ENCODE data around the gene MRM2.

The MRM2 gene

GRCh38 chr7:2224934-2225333 lies 17.1 kb downstream of the MRM2 start:
- no peak for DNase-seq (ENCODE audit: low read depth, low spot score)
- no peak for TF ChIP-seq CTCF (IDR thresholded peaks at IDR 0.05; ENCODE audit: insufficient read depth, low read length, missing control alignments)
- POLR2A ChIA-PET = no interaction called here
- no peak overlapping the region for H3K4me3 ChIP-seq (ENCODE audit: low read depth, low read length)
- CTCF ChIA-PET = interaction anchor here (0.9 kb wide), 1 partner anchor 17 kb away, joined by 3 read pairs; no protein-coding TSS in a partner anchor

DNA sequence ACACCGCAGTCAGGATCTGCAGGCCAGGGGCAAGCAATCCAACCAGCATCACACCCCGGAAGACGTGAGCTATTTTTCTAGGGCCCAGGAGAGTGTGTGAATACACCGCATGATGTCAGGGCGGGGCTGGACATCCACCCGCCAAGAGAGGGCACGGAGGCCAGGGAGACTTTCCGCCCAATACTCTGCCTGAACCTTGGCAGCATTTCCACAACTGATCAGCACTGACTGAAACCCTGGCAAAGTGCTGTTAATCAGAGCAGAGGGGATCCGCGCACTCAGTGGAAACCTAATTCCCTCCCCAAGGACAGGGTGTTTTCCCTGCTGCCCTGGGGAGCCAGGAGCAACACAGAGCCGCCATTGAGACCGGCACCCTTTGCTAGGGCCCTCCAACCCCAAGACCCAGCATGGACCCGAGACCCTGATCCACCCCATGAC lies 17.5 kb downstream of the MRM2 start:
- TF ChIP-seq CTCF (IDR thresholded peaks at IDR 0.05; ENCODE audit: insufficient read depth, low read length, missing control alignments) = no peak
- H3K4me3 ChIP-seq (ENCODE audit: low read depth, low read length) = no peak overlapping the region
- ChIA-PET CTCF (interaction anchor here (0.9 to 1.7 kb wide), 3 partner anchors 15 to 120 kb away, joined by 3 to 4 read pairs (median 3); no protein-coding TSS in a partner anchor), POLR2A (no interaction called here)
- DNase-seq (ENCODE audit: low read depth, low spot score) = no peak

DNA sequence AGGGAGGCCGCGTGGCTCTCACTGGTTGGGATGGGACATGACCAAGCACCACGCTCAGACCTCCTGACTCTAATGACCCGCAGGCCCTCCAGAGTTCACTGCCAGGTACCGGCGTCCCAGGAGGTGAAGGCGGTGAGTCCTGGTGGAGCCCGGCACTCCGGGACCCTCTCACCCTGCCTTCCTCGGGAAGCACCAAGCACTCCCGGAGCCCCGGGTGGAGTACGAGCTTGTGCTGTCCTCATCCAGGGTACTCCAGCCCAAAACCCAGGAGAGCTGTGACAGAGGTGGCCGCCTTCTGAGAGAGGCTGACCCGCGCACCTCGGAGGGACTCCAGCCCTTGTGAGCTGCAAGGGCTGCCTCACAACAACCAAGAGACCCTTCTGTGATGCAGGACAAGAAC lies 18.7 kb downstream of the MRM2 start:
- no peak overlapping the region for H3K4me3 ChIP-seq (ENCODE audit: low read depth, low read length)
- CTCF ChIA-PET = interaction anchor here (0.7 to 1.7 kb wide), 4 partner anchors 13 to 158 kb away, joined by 3 to 4 read pairs (median 4); no protein-coding TSS in a partner anchor
- no peak for DNase-seq (ENCODE audit: low read depth, low spot score)
- TF ChIP-seq CTCF (IDR thresholded peaks at IDR 0.05; ENCODE audit: insufficient read depth, low read length, missing control alignments) = no peak
- POLR2A ChIA-PET = no interaction called here

DNA sequence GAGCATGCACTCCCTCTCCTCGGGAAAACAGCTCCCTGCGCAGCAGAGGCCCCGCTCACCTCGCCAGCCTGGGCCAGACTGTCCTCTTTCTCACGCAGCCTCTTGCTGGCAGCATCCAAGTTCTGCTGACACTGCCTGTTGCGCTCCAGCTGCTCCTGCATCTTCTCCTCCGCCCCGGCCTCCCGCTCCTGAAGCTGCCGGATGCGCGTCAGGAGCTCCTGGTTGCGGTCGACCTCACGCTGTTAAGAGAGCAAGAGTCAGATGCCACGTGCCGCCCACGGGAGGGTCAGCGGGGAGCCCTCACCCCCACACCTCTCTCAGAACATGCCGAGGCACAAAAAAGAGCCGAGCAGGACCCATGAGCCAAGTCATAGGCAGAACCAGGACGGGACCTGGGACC lies 19.5 kb downstream of the MRM2 start:
- H3K4me3 ChIP-seq (ENCODE audit: low read depth, low read length) = no peak overlapping the region
- DNase-seq (ENCODE audit: low read depth, low spot score) = no peak
- TF ChIP-seq CTCF (IDR thresholded peaks at IDR 0.05; ENCODE audit: insufficient read depth, low read length, missing control alignments) = no peak
- ChIA-PET CTCF (interaction anchor here (0.8 to 1.7 kb wide), 3 partner anchors 12 to 118 kb away, joined by 3 to 4 read pairs (median 3); no protein-coding TSS in a partner anchor), POLR2A (no interaction called here)

DNA sequence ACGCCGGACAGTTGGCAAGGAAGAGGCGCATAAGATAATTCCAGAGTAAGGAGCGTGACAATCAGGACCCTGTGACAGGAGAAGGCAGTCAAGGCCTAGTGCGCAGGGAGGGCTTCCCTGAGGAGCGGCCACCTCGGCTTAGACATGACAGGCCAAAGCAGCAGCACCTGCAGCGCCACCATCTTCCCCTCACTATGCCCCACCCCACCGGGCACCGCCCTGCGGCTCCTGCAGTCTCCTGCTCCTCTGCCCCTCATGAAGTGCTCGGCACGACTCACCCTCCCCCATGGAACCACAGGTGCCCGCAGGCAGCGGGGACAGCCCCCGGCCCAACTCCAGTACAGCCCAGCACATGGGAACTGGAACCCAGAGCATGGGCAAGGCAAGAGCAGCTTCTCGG lies 21.1 kb downstream of the MRM2 start:
- TF ChIP-seq CTCF (IDR thresholded peaks at IDR 0.05; ENCODE audit: insufficient read depth, low read length, missing control alignments) = no peak
- DNase-seq (ENCODE audit: low read depth, low spot score) = no peak
- H3K4me3 ChIP-seq (ENCODE audit: low read depth, low read length) = no peak overlapping the region
- ChIA-PET CTCF (interaction anchor here (0.6 kb wide), 1 partner anchor 127 kb away, joined by 3 read pairs; no protein-coding TSS in a partner anchor), POLR2A (no interaction called here)

GRCh38 chr7:2220506-2220905 lies 21.5 kb downstream of the MRM2 start:
- no peak for DNase-seq (ENCODE audit: low read depth, low spot score)
- H3K4me3 ChIP-seq (ENCODE audit: low read depth, low read length) = no peak overlapping the region
- POLR2A ChIA-PET = no interaction called here
- CTCF ChIA-PET = no interaction called here
- TF ChIP-seq CTCF (IDR thresholded peaks at IDR 0.05; ENCODE audit: insufficient read depth, low read length, missing control alignments) = no peak
